ENCODE data around the gene MIR17HG. TPM values are rescaled to one million over a fixed set of nuclear protein-coding genes. Genes with fewer than 3 reads are reported as not detected.
"Not testable (repeated sequence)": the region's sequence is repeated elsewhere in the genome, so short reads cannot be mapped to it uniquely, and the experiment has no call there.

The MIR17HG gene
- 0.65 TPM for total RNA-seq
- long read RNA-seq = 0 reads

GRCh38 chr13:91347202-91347995, at the start of gene MIR17HG:
TSS of gene MIR17HG (plus strand) at chr13:91347687.
- intact Hi-C loops (cut with DNase I) = no loop called here
- peak; percentile 93 for DNase-seq (ENCODE audit: low spot score)

- intact Hi-C loops (cut with DNase I) = no loop called here
- DNase-seq (ENCODE audit: low spot score) = no peak
Observed at GRCh38 chr13:91298060-91298459, 49.4 kb upstream of the MIR17HG start.

- intact Hi-C loops (cut with DNase I) = no loop called here
- DNase-seq (ENCODE audit: low spot score) = no peak
Observed at GRCh38 chr13:91302111-91302510, 45.4 kb upstream of the MIR17HG start.

GRCh38 chr13:91303031-91303430, 44.5 kb upstream of the MIR17HG start:
- no peak for DNase-seq (ENCODE audit: low spot score)
- intact Hi-C loops (cut with DNase I) = no loop called here

- intact Hi-C loops (cut with DNase I) = no loop called here
- DNase-seq (ENCODE audit: low spot score) = no peak
Observed at GRCh38 chr13:91304741-91305140, 42.7 kb upstream of the MIR17HG start.

GRCh38 chr13:91305652-91306051, 41.8 kb upstream of the MIR17HG start:
- DNase-seq (ENCODE audit: low spot score) = no peak
- intact Hi-C loops (cut with DNase I) = no loop called here

- intact Hi-C loops (cut with DNase I) = no loop called here
- no peak for DNase-seq (ENCODE audit: low spot score)
Observed at GRCh38 chr13:91307887-91308286, 39.6 kb upstream of the MIR17HG start.

GRCh38 chr13:91308299-91308698, 39.2 kb upstream of the MIR17HG start:
- DNase-seq (ENCODE audit: low spot score) = no peak
- intact Hi-C loops (cut with DNase I) = no loop called here

- intact Hi-C loops (cut with DNase I) = no loop called here
- DNase-seq (ENCODE audit: low spot score) = no peak
Observed at GRCh38 chr13:91311491-91311890, 36.0 kb upstream of the MIR17HG start.

- intact Hi-C loops (cut with DNase I) = no loop called here
- no peak for DNase-seq (ENCODE audit: low spot score)
Observed at GRCh38 chr13:91312324-91312723, 35.2 kb upstream of the MIR17HG start.

GRCh38 chr13:91313103-91313502, 34.4 kb upstream of the MIR17HG start:
- DNase-seq (ENCODE audit: low spot score) = no peak
- intact Hi-C loops (cut with DNase I) = no loop called here

- intact Hi-C loops (cut with DNase I) = no loop called here
- DNase-seq (ENCODE audit: low spot score) = no peak
Observed at GRCh38 chr13:91313581-91313980, 33.9 kb upstream of the MIR17HG start.

- no peak for DNase-seq (ENCODE audit: low spot score)
- intact Hi-C loops (cut with DNase I) = no loop called here
Observed at GRCh38 chr13:91314888-91315287, 32.6 kb upstream of the MIR17HG start.

- intact Hi-C loops (cut with DNase I) = no loop called here
- DNase-seq (ENCODE audit: low spot score) = no peak
Observed at GRCh38 chr13:91318886-91319285, 28.6 kb upstream of the MIR17HG start.

- intact Hi-C loops (cut with DNase I) = no loop called here
- no peak for DNase-seq (ENCODE audit: low spot score)
Observed at GRCh38 chr13:91319996-91320395, 27.5 kb upstream of the MIR17HG start.

- intact Hi-C loops (cut with DNase I); DNase-seq (ENCODE audit: low spot score): not testable (repeated sequence)
Observed at GRCh38 chr13:91320990-91321389, 26.5 kb upstream of the MIR17HG start.

- DNase-seq (ENCODE audit: low spot score) = no peak
- intact Hi-C loops (cut with DNase I) = no loop called here
Observed at GRCh38 chr13:91323349-91323748, 24.1 kb upstream of the MIR17HG start.

GRCh38 chr13:91326146-91326545, 21.3 kb upstream of the MIR17HG start:
- intact Hi-C loops (cut with DNase I) = no loop called here
- DNase-seq (ENCODE audit: low spot score) = no peak

- no peak for DNase-seq (ENCODE audit: low spot score)
- intact Hi-C loops (cut with DNase I) = no loop called here
Observed at GRCh38 chr13:91328726-91329125, 18.8 kb upstream of the MIR17HG start.

GRCh38 chr13:91329733-91330132, 17.8 kb upstream of the MIR17HG start:
- intact Hi-C loops (cut with DNase I) = no loop called here
- no peak for DNase-seq (ENCODE audit: low spot score)

- intact Hi-C loops (cut with DNase I) = no loop called here
- no peak for DNase-seq (ENCODE audit: low spot score)
Observed at GRCh38 chr13:91331047-91331915, 16.2 kb upstream of the MIR17HG start.

Data from cardiac septum (tissue), 1 donor.